Activated T-cell treated with anti-CD3 and anti-CD28 coated beads, Interleukin-2, amount 50 U/mL, for 4 hours (primary cell): ENCODE measurements around the gene ACTR5. TPM values are rescaled to one million over a fixed set of nuclear protein-coding genes. Genes with fewer than 3 reads are reported as not detected.
"Not testable (repeated sequence)": the region's sequence is repeated elsewhere in the genome, so short reads cannot be mapped to it uniquely, and the experiment has no call there.

ENCODE experiments used
- ATAC-seq, 2 donors: fragments of 200-7000 bp; cut with Tn5 transposase; one replicate each; pipeline ENCODE4 v1.10.0; 2021
- DNase-seq: peaks from one replicate; pipeline ENCODE4 v3.0.0-alpha.2; 2020
- H3K27me3 Mint-ChIP-seq: one replicate; pipeline ENCODE4 v1.8.0; 2021; ENCODE audit warnings: low read depth, mixed read lengths
- H3K36me3 Mint-ChIP-seq: one replicate; pipeline ENCODE4 v1.8.0; 2022; ENCODE audit warnings: mixed read lengths; ENCODE audit not compliant: insufficient read depth
- H3K4me1 Mint-ChIP-seq: one replicate; pipeline ENCODE4 v1.8.0; 2021; ENCODE audit warnings: low read depth, mixed read lengths
- H3K4me3 Mint-ChIP-seq: one replicate; pipeline ENCODE4 v1.8.0; 2021; ENCODE audit warnings: mild to moderate bottlenecking, moderate library complexity, mixed read lengths
- H3K9me3 Mint-ChIP-seq: one replicate; pipeline ENCODE4 v1.8.0; 2021; ENCODE audit warnings: mixed read lengths
- total RNA-seq, 3 donors: library from RNA; stranded (reverse); gene quantifications; one replicate each; pipeline ENCODE4 v1.2.1, GENCODE V29; 2021

The ACTR5 gene
- total RNA-seq, 3 donors from 2014 or later: 20.1 to 23.0 (median 21.1) TPM

DNA sequence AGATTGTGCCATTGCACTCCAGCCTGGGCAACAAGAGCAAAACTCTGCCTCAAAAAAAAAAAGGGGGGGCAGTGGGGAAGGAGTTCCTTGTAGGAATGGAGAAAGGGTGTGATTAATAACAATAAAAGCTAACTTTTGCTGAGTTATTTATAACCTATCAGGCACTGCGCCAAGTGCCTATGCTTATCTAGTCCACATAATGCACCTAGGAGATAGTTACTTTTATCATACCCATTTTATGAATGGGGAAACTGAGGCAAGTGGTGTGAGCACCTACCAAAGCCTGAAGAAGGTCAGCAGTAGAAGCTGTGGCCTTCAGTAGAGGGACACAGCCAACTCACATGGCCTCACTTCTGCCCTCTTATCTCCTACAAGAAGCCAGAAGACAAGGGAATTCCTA, 43.7 kb downstream of the ACTR5 start:
- no peak for ATAC-seq
- no peaks in the 10 kb centered on the region for H3K36me3 Mint-ChIP-seq

DNA sequence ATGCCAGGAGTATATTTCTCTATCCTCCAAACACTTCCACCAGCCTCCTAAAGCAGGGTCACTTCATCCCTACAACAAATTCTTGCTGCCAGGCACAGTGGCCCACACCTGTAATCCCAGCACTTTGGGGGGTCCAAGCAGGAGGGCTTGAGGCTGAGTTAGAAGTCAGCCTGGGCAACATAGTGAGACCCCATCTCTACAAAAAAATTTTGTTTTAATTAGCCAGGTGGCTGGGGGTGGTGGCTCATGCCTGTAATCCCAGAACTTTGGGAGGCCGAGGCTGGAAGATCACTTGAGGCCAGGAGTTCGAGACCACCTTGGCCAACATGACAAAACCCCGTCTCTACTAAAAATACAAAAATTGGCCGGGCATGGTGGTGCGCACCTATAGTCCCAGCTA, 45.8 kb downstream of the ACTR5 start:
- DNase-seq, H3K4me3 Mint-ChIP-seq, H3K36me3 Mint-ChIP-seq, H3K9me3 Mint-ChIP-seq, H3K27me3 Mint-ChIP-seq, ATAC-seq: not testable (repeated sequence)
- H3K4me1 Mint-ChIP-seq: peaks cover 14% of the 10 kb centered on the region

More for the DNA sequence above, 43.7 kb downstream of the ACTR5 start:
- no peak for DNase-seq
- peaks cover 10% of the 10 kb centered on the region for H3K4me1 Mint-ChIP-seq
- H3K9me3 Mint-ChIP-seq: no peaks in the 10 kb centered on the region
- no peaks in the 10 kb centered on the region for H3K27me3 Mint-ChIP-seq
- H3K4me3 Mint-ChIP-seq: no peak overlapping the region

- DNase-seq: no peak
- ATAC-seq: no peak
- Mint-ChIP-seq H3K4me1 (peaks cover 16% of the 10 kb centered on the region), H3K27me3 (no peaks in the 10 kb centered on the region), H3K9me3 (peaks cover 7% of the 10 kb centered on the region), H3K4me3 (no peak overlapping the region), H3K36me3 (no peaks in the 10 kb centered on the region)
Measured at GRCh38 chr20:38798266-38798665, 50.0 kb downstream of the ACTR5 start.

DNA sequence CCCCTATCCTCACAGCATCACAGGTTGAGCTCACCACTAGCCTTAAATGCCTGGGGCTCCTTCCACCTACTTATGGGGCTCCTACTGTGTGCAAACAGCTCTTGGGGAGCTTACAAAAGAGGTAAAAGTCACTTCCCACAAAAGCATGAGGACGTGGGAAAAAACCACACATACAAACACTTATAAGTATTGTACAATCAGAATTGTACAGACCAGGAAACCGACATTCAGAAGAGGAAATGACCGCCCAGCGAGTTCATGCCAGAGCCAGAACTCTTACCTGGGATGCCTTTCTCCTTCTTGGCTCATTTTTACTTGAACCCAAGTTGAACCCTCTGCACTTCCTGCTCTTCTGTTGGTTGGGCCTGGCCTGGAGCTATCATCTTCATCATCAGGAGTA, 50.9 kb downstream of the ACTR5 start:
- Mint-ChIP-seq H3K4me3 (no peak overlapping the region), H3K4me1 (peaks cover 20% of the 10 kb centered on the region), H3K27me3 (no peaks in the 10 kb centered on the region), H3K36me3 (no peaks in the 10 kb centered on the region), H3K9me3 (peaks cover 7% of the 10 kb centered on the region)
- no peak for ATAC-seq
- no peak for DNase-seq

DNA sequence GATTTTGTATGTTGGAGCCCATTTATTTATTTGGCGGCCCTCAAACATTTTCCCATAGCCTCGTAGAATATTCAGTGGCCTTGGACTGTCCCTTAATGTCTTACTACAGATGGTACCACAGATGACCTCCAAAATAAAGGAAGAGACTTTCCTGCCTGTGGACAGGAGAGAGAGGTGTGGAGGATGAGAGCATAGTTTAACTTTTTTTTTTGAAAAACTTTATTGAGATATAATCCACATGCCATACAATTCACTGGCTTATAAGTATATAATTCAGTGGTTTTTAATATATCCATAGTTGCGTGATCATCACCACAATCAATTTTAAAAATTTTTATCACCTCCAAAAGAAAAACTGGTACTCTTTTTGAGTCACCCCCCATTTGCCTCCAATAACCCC, 52.6 kb downstream of the ACTR5 start:
- Mint-ChIP-seq H3K4me1 (peaks cover 31% of the 10 kb centered on the region), H3K36me3 (no peaks in the 10 kb centered on the region), H3K4me3 (no peak overlapping the region), H3K27me3 (no peaks in the 10 kb centered on the region), H3K9me3 (peaks cover 7% of the 10 kb centered on the region)
- DNase-seq (no peak), ATAC-seq (no peak)

GRCh38 chr20:38804221-38804620, 56.0 kb downstream of the ACTR5 start:
- no peak for DNase-seq
- ATAC-seq: no peak
- Mint-ChIP-seq H3K4me3 (peak overlapping the region; percentile 89), H3K36me3 (peaks cover 12% of the 10 kb centered on the region), H3K9me3 (no peaks in the 10 kb centered on the region), H3K4me1 (peaks cover 45% of the 10 kb centered on the region), H3K27me3 (no peaks in the 10 kb centered on the region)

DNA sequence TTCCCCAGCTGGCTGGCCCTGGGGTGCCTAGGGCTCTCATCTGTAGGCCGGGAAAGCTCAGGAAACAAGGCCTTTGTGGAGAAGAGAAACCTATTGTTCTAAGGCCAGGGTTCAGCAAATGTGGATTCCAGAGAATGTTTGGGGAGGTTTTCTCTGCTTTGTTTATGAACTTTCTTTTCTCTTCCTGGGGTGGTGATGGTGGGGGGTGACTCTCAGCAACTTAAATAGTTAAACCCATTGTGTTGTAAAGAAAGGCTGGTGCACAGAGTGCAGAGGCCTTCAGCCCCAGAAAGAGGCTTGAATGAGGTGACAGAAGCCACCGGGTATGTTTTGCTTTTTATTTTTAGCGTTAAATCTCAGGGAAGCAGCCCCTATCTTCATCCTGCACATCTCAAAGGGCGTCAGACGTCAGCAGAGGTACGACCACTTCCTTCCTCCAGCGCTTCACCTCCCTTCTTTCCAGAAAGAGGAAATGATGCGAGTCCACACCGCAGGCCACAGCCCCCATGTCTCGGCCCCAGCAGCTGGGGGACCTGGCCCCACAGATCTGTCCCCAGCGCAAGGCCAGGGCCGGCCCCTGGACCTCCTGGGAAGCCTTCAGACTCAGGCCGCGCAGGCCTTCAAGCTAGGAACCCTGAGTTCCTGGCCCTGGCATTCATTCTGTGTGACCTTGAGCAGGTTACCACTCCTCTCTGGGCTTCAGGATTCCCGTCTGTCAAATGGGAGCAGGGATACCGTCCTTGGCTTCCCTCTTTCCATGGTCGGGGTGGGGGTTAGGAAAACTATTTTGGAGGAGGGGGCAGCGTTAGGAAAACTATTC, 56.6 kb downstream of the ACTR5 start:
- peaks cover 46% of the 10 kb centered on the region for H3K4me1 Mint-ChIP-seq
- DNase-seq: peak; percentile 60
- peak; percentile 49 to 54 for ATAC-seq
- no peaks in the 10 kb centered on the region for H3K27me3 Mint-ChIP-seq
- H3K9me3 Mint-ChIP-seq: no peaks in the 10 kb centered on the region
- peaks cover 16% of the 10 kb centered on the region for H3K36me3 Mint-ChIP-seq
- peak overlapping the region; percentile 89 for H3K4me3 Mint-ChIP-seq

DNA sequence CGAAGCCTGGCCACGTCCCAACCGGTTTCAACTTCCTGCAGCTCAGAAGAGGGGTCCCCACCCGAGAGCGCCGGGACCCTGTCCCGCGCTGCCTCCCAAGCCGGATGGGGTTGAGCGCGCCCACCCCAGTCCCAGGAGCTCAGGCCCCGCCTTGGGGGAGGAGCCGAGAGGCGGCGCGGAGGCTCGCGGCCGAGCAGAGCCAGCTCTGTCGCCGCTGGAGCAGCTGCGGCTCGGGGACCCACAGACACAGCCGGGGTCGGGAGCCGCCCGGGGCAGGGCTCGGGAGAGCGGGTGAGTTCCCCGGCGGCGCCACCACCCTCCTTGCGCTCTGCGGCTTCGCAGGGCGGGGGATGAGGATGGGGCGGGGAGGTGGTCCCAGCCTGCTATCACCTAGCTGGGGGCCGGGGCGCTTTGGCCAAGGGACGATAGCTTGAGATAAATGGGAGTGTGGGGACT, 57.3 kb downstream of the ACTR5 start, which contains the start of gene PPP1R16B:
Gene PPP1R16B, plus strand, starts transcription at position 196 of the 456 bp plus-strand sequence. CDS start 30,229 bp downstream, outside the sequence.
- Mint-ChIP-seq H3K9me3 (no peaks in the 10 kb centered on the region), H3K4me1 (peaks cover 53% of the 10 kb centered on the region), H3K36me3 (peaks cover 21% of the 10 kb centered on the region), H3K27me3 (no peaks in the 10 kb centered on the region), H3K4me3 (peak within 1 kb of the TSS; percentile 89)
- DNase-seq (peak; percentile 74), ATAC-seq (peak; percentile 82 to 83)

GRCh38 chr20:38805958-38806854, 57.9 kb downstream of the ACTR5 start:
- H3K9me3 Mint-ChIP-seq: no peaks in the 10 kb centered on the region
- H3K4me3 Mint-ChIP-seq: peak overlapping the region; percentile 89
- peaks cover 59% of the 10 kb centered on the region for H3K4me1 Mint-ChIP-seq
- ATAC-seq (peak; percentile 35 to 40), DNase-seq (peak; percentile 29)
- H3K27me3 Mint-ChIP-seq: no peaks in the 10 kb centered on the region
- H3K36me3 Mint-ChIP-seq: peaks cover 27% of the 10 kb centered on the region

DNA sequence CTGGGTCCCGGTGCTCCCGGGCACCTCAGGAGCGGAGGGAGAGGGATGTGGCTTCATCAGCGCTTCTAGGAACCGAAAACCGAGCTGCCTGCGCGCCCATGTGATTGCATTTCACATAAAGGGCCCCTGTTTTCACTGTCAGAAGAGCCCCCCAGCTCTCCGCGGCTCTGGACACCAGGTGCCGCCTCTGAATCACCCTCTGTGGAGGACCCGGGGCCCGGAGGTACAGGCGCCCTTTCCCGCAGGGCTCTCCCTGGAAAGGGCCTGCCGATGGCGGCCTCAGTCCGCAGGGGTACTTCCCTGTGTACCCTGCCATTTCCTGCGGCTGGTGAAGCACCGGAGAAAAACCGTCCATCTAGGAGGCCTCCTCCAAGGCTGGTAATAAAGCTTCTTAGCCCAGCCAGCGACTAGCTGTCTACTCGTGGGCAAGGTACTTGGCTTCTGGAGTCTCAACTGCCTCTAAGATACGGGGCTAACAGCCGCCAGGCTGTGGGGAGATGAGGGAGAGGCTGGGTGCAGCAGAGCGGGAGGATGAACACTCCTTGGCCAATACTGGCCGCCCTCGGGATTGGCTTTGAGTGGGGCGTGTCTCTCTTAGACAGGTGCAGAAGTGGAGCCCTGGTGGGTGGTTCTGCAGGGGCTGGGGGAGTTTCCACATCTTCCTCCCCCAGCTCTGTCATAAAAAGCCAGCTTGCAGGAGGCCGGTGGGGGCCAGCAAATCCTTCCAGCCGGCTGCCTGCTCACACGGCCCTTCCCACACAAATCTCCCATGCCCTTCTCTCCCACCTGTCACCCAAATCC, 58.8 kb downstream of the ACTR5 start:
- Mint-ChIP-seq H3K27me3 (no peaks in the 10 kb centered on the region), H3K4me1 (peaks cover 68% of the 10 kb centered on the region), H3K4me3 (peak overlapping the region; percentile 86), H3K9me3 (no peaks in the 10 kb centered on the region), H3K36me3 (peaks cover 33% of the 10 kb centered on the region)
- ATAC-seq (peak; percentile 7 to 8), DNase-seq (peak; percentile 31)

DNA sequence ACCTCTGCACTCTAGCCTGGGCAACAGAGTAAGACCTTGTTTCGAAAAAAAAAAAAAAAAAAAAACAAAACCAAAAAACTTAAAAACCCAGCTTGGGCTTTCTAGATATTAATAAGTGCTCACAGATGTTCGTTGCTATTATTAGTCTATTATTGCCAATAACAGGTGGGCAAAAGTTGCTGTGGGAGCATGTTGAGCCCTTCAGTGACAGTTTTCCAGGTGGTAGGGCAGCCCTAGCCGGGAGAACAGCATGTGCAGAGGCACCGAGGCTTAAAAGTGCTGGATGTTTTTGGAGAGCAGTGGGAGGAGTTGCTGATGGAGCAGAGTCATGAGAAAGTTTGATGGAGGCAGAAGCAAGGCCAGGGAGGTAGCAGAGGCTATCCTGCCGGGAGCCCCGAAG, 61.7 kb downstream of the ACTR5 start:
- H3K36me3 Mint-ChIP-seq: peaks cover 41% of the 10 kb centered on the region
- H3K9me3 Mint-ChIP-seq: no peaks in the 10 kb centered on the region
- H3K27me3 Mint-ChIP-seq: no peaks in the 10 kb centered on the region
- ATAC-seq (no peak), DNase-seq (no peak)
- H3K4me3 Mint-ChIP-seq: peak overlapping the region; percentile 19
- peaks cover 76% of the 10 kb centered on the region for H3K4me1 Mint-ChIP-seq

DNA sequence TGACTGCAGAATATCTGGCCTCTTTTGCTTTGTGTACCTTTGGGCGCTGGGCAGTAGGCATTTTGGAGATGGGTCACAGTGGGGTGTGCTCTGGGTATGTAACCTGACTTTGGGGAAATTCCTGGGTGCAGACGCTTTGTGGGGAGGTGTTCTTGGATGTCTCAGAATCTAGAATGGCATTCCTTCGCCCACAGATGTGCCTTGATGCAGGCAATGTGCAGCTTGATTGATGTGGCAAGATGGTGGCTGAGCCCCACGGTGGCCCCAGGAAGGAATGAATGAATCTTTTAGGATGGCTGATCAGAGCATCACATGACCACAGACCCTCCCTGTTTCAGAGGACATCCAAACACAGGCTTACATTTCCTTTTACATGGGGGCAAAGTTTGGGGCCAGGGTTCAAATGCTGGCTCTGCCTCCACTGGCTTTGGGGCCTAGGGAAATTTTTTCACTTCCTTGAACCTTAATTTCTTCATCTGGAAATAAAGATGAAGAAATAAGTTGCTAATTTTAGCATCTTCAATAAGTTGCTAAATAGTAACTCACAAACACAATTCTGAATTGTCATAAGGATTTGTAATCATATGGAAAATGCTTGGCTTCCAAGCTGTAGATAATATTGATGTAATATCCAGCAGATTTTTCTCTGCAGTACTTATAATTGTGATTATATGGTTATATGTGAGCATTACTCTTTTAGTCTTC, 62.8 kb downstream of the ACTR5 start:
- Mint-ChIP-seq H3K27me3 (no peaks in the 10 kb centered on the region), H3K4me3 (no peak overlapping the region), H3K9me3 (no peaks in the 10 kb centered on the region), H3K4me1 (peaks cover 84% of the 10 kb centered on the region), H3K36me3 (peaks cover 50% of the 10 kb centered on the region)
- no peak for ATAC-seq
- no peak for DNase-seq

DNA sequence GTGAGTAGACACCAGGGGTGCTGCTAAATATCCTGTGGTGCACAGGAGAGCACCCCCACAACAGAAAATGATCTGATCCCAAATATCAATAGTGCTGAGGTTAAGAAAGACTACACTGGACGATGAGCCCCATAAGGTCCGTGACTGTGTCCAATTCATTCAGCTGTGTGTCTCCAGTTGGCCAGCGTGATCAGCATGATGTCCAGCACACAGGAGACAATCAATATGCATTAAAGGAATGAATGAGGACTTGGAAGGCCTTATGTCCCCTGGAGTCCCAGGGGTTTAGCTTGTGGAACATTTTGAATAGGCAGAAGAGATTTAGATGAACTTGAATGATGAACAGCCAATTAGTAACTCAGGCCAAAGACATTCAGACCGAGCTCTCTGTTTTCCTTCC, 63.5 kb downstream of the ACTR5 start:
- ATAC-seq: no peak
- Mint-ChIP-seq H3K9me3 (no peaks in the 10 kb centered on the region), H3K27me3 (no peaks in the 10 kb centered on the region), H3K36me3 (peaks cover 56% of the 10 kb centered on the region), H3K4me3 (peak overlapping the region; percentile 2), H3K4me1 (peaks cover 89% of the 10 kb centered on the region)
- DNase-seq: no peak
